Activated T-helper 17 cell treated with anti-CD3 and anti-CD28 coated beads, Interleukin-2, amount 50 U/mL, for 72 hours (primary cell): ENCODE results near the gene NEFH. TPM values are rescaled to one million over a fixed set of nuclear protein-coding genes. Genes with fewer than 3 reads are reported as not detected.

ENCODE experiments used
- ATAC-seq: fragments of 150-1000 bp; cut with Tn5 transposase; replicated peaks from 2 replicates; pipeline ENCODE4 v1.10.0; 2021; ENCODE audit warnings: mild to moderate bottlenecking, moderate library complexity
- H3K27ac Mint-ChIP-seq: one replicate; pipeline ENCODE4 v1.8.0; 2022; ENCODE audit warnings: mixed read lengths
- H3K27me3 Mint-ChIP-seq: one replicate; pipeline ENCODE4 v1.8.0; 2022; ENCODE audit warnings: mixed read lengths
- H3K36me3 Mint-ChIP-seq: one replicate; pipeline ENCODE4 v1.8.0; 2022; ENCODE audit warnings: low read depth, mild to moderate bottlenecking, mixed read lengths
- H3K4me1 Mint-ChIP-seq: one replicate; pipeline ENCODE4 v1.8.0; 2022; ENCODE audit warnings: mixed read lengths
- H3K4me3 Mint-ChIP-seq: one replicate; pipeline ENCODE4 v1.8.0; 2022; ENCODE audit warnings: mild to moderate bottlenecking, mixed read lengths
- H3K9me3 Mint-ChIP-seq: one replicate; pipeline ENCODE4 v1.8.0; 2022; ENCODE audit warnings: mixed read lengths
- total RNA-seq, 2 donors: library from RNA; stranded (reverse); gene quantifications; one replicate each; pipeline ENCODE4 v1.2.3, GENCODE V29; 2022

Gene NEFH
- total RNA-seq, 2 donors from 2014 or later = 1.3 to 2.9 TPM

DNA sequence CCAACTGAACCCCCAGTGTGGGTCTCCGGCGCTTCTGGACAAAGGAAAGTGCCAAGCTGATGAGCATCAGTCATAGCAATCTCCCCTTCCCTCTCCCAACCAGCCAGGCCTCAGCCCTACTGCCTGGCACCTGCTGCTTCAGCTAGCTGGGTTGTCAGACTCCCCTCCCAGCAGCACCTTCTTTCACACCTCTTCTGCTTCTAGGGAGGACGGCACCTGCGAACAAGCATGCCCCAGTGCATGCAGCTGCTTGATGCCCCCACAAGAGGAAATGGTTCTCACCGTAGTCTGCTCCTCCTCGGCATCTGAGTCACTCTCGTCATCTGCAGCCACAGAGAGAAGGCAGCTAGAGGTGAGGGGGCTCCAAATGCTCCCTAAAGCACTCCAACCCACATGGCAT lies 48.1 kb downstream of the NEFH start:
- H3K9me3 Mint-ChIP-seq = no peaks in the 10 kb centered on the region
- H3K27me3 Mint-ChIP-seq = no peaks in the 10 kb centered on the region
- no peak overlapping the region for H3K27ac Mint-ChIP-seq
- ATAC-seq = no peak
- H3K36me3 Mint-ChIP-seq = peaks cover 99% of the 10 kb centered on the region
- H3K4me3 Mint-ChIP-seq = no peak overlapping the region
- H3K4me1 Mint-ChIP-seq = no peaks in the 10 kb centered on the region

DNA sequence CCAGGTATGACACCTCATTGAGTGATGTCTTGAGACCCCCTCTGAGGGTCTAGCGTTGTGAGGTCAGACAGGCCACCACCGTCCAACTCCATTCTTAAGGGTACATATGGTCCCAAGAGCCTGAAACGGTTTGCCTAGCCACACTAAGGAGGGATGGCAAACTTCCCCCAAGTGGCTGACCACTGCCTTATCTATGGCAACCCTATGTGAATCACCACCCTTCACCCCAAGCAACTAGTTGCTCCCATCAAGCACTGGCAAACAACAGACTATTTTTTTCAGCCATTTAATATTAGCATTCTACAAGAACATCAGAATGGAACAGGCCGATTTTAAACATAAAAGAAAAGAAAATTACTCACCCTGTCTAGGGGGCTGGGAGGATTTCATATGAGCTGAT lies 50.7 kb downstream of the NEFH start:
- no peaks in the 10 kb centered on the region for H3K4me1 Mint-ChIP-seq
- H3K4me3 Mint-ChIP-seq = no peak overlapping the region
- H3K36me3 Mint-ChIP-seq = peaks cover 99% of the 10 kb centered on the region
- no peak overlapping the region for H3K27ac Mint-ChIP-seq
- no peaks in the 10 kb centered on the region for H3K9me3 Mint-ChIP-seq
- ATAC-seq = no peak
- no peaks in the 10 kb centered on the region for H3K27me3 Mint-ChIP-seq

- peaks cover 99% of the 10 kb centered on the region for H3K36me3 Mint-ChIP-seq
- H3K9me3 Mint-ChIP-seq = no peaks in the 10 kb centered on the region
- ATAC-seq = no peak
- H3K4me1 Mint-ChIP-seq = no peaks in the 10 kb centered on the region
- no peak overlapping the region for H3K4me3 Mint-ChIP-seq
- H3K27me3 Mint-ChIP-seq = no peaks in the 10 kb centered on the region
- H3K27ac Mint-ChIP-seq = no peak overlapping the region
Observed at GRCh38 chr22:29531419-29531818, 51.4 kb downstream of the NEFH start.

DNA sequence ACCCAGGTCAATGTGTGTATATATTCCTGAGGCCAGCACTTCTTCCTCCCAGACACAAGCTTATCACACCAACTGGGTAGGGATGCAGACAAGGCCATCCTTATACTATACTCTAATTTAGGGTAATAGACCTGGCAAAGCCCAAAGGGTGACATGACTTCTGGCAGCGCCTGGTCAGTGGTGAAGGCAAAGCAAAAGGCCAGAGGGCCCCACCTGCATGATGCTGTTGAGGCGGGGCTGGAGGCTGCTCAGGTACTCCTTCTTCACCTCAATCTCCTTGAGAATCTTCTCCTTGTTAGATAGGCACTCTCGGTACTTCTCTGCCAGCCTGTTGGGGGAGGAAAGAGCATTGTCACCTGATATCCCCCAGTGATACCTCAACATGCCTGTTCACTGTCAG lies 56.4 kb downstream of the NEFH start:
- H3K36me3 Mint-ChIP-seq = peaks cover 99% of the 10 kb centered on the region
- H3K27me3 Mint-ChIP-seq = no peaks in the 10 kb centered on the region
- H3K9me3 Mint-ChIP-seq = no peaks in the 10 kb centered on the region
- no peak overlapping the region for H3K27ac Mint-ChIP-seq
- no peak for ATAC-seq
- H3K4me3 Mint-ChIP-seq = no peak overlapping the region
- peaks cover 6% of the 10 kb centered on the region for H3K4me1 Mint-ChIP-seq

GRCh38 chr22:29539105-29539504 lies 59.1 kb downstream of the NEFH start:
- Mint-ChIP-seq H3K4me3 (no peak overlapping the region), H3K27ac (no peak overlapping the region), H3K27me3 (no peaks in the 10 kb centered on the region), H3K36me3 (peaks cover 98% of the 10 kb centered on the region), H3K9me3 (no peaks in the 10 kb centered on the region), H3K4me1 (peaks cover 6% of the 10 kb centered on the region)
- ATAC-seq = no peak

Other genes with a start within 250 kb of the NEFH start
- 10 to 100 TPM; 19.2 to 36.8 TPM for gene RHBDD3, start 212.2 kb upstream of the NEFH start, total RNA-seq
- 100 to 1,000 TPM; 231 to 319 TPM for gene EWSR1, start 211.9 kb upstream of the NEFH start, total RNA-seq
- gene GAS2L1, start 173.6 kb upstream of the NEFH start, total RNA-seq = 1 to 10 TPM; 1.9 to 2.9 TPM
- gene RASL10A, start 164.5 kb upstream of the NEFH start, total RNA-seq = under 1 TPM; 0.58 to 0.61 TPM
- 10 to 100 TPM; 33.8 to 83.7 TPM for gene AP1B1, start 91.6 kb upstream of the NEFH start, total RNA-seq
- not detected for gene RFPL1, start 41.6 kb upstream of the NEFH start, total RNA-seq
- 10 to 100 TPM; 51.4 to 65.9 TPM for gene THOC5, start 73.5 kb downstream of the NEFH start, total RNA-seq
- gene NIPSNAP1, start 100.9 kb downstream of the NEFH start, total RNA-seq = 10 to 100 TPM; 33.0 to 44.1 TPM
- gene NF2, start 123.4 kb downstream of the NEFH start, total RNA-seq = 10 to 100 TPM; 28.5 to 59.9 TPM
- under 1 TPM in 1 of 2 donors, not detected in 1; 0.09 TPM for gene CABP7, start 239.8 kb downstream of the NEFH start, total RNA-seq